LNCAP (cell line): ENCODE results near the gene PALLD.

ENCODE experiments used
- CTCF ChIP-seq: fragments of 450-650 bp; IDR thresholded peaks from 2 replicates; pipeline ENCODE4 v1.5.1; 2017; ENCODE audit warnings: mild to moderate bottlenecking

PALLD gene

GRCh38 chr4:168751263-168752225 is 254.7 kb downstream of the PALLD start:
- TF ChIP-seq CTCF, result no peak

DNA sequence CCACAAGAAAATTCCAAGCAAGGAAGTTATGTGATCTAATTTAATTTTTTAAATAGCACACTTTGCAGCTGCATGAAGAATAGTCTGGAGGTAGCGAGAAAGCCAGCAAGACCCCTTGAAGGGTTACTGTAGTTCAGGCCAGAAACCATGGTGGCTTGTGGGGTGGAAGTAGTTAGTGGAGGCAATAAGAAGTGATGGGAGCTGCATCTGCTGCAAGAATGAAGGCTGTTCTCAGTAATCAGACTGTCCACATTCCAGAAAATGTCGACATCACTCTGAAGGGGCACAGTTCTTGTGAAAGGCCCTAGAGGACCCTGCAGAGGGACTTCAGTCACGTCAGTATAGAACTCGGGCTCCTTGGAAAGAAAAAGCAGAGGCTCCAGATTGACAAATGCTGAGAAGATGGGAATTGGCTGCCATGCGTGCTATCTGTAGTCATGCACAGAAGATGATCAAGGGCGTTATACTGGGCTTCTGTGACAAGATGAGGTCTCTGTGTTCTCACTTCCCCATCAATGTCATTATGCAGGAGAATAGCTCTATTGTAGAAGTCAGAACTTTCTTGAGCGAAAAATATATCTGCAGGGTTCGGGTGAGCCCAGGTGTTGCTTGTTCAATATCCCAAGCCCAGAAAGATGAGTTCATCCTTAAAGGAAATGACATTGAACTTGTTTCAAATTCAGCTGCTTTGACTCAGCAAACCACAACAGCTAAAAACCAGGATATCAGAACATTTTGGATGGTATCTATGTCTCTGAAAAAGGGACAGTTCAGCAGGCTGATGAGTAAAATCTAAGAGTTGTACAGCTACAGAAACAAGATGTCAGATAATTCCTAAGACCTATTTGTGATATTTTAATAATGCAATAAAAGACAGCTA is 259.0 kb downstream of the PALLD start:
- TF ChIP-seq CTCF, result no peak

DNA sequence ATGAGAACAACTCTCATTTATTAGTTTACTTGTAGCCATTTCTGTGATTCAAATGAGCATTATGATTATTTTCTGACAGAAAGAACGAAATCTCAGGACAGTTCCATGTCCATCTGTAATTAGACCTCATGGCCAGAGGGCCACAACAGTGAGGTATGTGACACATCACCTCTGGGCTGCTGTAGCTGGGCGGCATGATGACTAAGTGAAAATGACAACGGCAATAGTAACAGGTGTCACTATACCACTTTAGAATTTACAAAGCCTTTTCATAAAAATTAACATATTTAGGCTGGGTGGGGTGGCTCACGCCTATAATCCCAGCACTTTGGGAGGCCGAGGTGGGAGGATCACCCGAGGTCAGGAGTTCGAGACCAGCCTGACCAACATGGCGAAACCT is 260.6 kb downstream of the PALLD start:
- no peak for TF ChIP-seq CTCF

DNA sequence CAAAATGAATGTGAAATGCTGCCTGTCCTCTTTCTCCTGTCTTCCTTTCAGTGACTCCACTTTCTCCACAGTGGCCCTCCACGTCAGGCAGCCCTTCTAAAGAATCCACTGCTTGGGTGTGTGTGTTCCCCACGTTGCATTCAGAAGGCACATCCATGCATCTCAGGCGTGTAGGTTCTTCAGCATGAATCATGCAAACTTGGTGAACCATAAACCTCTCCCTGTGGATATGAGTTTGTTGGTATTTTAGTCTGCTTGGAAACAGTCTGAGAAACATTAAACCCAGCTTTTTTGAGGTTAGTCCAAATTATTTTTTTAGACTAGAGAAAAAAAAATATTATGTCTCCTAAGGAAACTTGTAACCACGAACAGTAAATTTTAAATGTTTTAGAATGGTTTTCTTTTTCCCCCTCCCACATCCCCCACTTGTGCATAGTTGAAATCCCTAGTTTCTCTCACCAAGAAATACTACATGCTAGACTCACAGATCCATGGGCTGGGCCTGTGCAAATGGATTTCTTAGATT is 261.6 kb downstream of the PALLD start:
- TF ChIP-seq CTCF, result no peak

DNA sequence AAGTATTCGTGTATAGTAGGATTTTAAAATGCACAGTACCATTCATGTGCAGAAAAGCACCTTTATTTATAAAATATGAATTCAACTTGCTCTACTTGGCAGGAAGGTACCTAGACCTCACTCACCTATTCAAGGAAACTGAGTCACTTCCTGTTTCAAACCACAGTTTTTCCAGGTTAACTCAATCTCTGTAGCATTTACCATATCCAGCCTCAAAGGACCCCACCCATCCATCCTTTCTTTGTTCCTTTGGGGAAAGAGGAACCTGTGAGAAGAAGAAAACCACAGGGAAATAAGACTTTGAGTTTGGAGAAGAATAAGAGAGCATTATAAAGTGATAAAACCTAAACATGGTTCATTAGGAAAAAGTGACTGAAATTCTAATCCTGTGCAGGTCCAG is 262.5 kb downstream of the PALLD start:
- TF ChIP-seq CTCF, result no peak

DNA sequence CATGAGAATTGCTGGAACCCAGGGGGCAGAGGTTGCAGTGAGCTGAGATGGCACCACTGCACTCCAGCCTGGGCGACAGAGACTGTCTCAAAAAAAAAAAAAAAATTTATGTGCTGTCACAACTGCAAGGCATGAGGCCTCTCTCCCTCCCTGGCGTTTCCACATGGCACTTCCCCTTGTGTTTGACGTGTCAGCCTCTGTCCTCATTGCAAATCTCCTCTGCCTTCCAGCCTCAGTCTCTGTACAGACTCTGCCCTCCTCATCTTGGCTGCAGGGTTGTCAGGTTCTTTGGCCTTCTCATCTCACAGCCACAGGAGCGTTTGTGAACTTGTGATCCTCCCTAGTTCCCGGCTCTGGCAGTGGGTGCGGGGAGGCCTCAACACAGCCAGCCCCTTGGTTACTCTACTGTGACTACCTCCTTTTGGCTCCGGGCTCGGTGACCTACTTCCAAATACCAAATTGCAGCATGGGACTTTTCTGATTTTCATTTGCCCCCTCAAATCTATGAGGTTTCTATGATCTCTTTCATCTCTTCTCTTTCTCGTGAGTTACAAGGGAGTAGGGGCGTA is 263.2 kb downstream of the PALLD start:
- no peak for TF ChIP-seq CTCF

GRCh38 chr4:168761066-168761465 is 264.2 kb downstream of the PALLD start:
- TF ChIP-seq CTCF, result no peak
